GM19351 (cell line): ENCODE measurements around the gene SUCNR1.
A peak's percentile ranks its signal among the peaks of the same experiment; 100 is the strongest.
"Not testable (repeated sequence)": the region's sequence is repeated elsewhere in the genome, so short reads cannot be mapped to it uniquely, and the experiment has no call there.

Experiments used
- ATAC-seq: cut with Tn5 transposase; IDR thresholded peaks from one replicate; pipeline ENCODE4 v1.9.1; 2021; ENCODE audit warnings: mild to moderate bottlenecking, moderate library complexity; ENCODE audit not compliant: unreplicated experiment

Gene SUCNR1

GRCh38 chr3:151871639-151872468 lies 1.6 kb upstream of the SUCNR1 start:
- ATAC-seq = peak; percentile 87

GRCh38 chr3:151874079-151874478 lies 636 bp downstream of the SUCNR1 start:
- ATAC-seq = not testable (repeated sequence)

GRCh38 chr3:151875759-151876158 lies 2.3 kb downstream of the SUCNR1 start:
- ATAC-seq = peak; percentile 37

GRCh38 chr3:151877269-151877668 lies 3.8 kb downstream of the SUCNR1 start:
- no peak for ATAC-seq

- ATAC-seq = no peak
Observed at GRCh38 chr3:151878465-151878864, 5.0 kb downstream of the SUCNR1 start.

- no peak for ATAC-seq
Observed at GRCh38 chr3:151879037-151879436, 5.6 kb downstream of the SUCNR1 start.

- ATAC-seq = peak; percentile 55
Observed at GRCh38 chr3:151879679-151880415, 6.4 kb downstream of the SUCNR1 start.

- ATAC-seq = no peak
Observed at GRCh38 chr3:151880416-151880690, 6.9 kb downstream of the SUCNR1 start.

GRCh38 chr3:151881137-151881536 lies 7.7 kb downstream of the SUCNR1 start:
- no peak for ATAC-seq

- ATAC-seq = not testable (repeated sequence)
Observed at GRCh38 chr3:151885397-151885796, 12.0 kb downstream of the SUCNR1 start.

GRCh38 chr3:151887450-151888211 lies 14.2 kb downstream of the SUCNR1 start:
- ATAC-seq = not testable (repeated sequence)

GRCh38 chr3:151890721-151891141 lies 17.3 kb downstream of the SUCNR1 start:
- ATAC-seq = peak; percentile 87

- no peak for ATAC-seq
Observed at GRCh38 chr3:151891721-151892120, 18.3 kb downstream of the SUCNR1 start.

- no peak for ATAC-seq
Observed at GRCh38 chr3:151894219-151894618, 20.8 kb downstream of the SUCNR1 start.

- ATAC-seq = no peak
Observed at GRCh38 chr3:151895478-151896241, 22.2 kb downstream of the SUCNR1 start.

GRCh38 chr3:151896246-151897012 lies 23.0 kb downstream of the SUCNR1 start:
- no peak for ATAC-seq

- not testable (repeated sequence) for ATAC-seq
Observed at GRCh38 chr3:151898121-151898520, 24.7 kb downstream of the SUCNR1 start.

- not testable (repeated sequence) for ATAC-seq
Observed at GRCh38 chr3:151898564-151899261, 25.3 kb downstream of the SUCNR1 start.

- ATAC-seq = no peak
Observed at GRCh38 chr3:151899996-151900395, 26.6 kb downstream of the SUCNR1 start.
